ENCODE results near the gene DCBLD1. TPM values are rescaled to one million over a fixed set of nuclear protein-coding genes. Genes with fewer than 3 reads are reported as not detected.

Gene DCBLD1
- total RNA-seq, 2 experiments from 2014 or later = 1.3 to 1.4 TPM

DNA sequence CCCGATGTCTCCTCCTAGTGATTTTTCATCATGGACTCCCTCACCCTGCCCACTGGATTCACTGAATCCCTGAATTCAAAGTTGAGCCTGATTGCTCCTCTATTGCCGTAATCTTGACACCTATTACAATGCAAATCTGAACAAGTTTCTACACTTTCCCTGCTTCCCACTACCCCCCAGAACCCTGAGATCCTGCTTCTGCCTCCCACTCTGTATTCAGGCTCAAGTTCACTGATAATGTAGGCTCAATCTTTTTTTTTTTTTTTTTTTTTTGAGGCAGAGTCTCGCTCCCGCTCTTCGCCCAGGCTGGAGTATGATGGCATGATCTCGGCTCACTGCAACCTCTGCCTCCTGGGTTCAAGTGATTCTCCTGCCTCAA, 3.6 kb upstream of the DCBLD1 start:
- Histone ChIP-seq H3K27ac (ENCODE audit: low read depth in 1 of 2, low read length in 2 of 2) (no peak overlapping the region), H3K27me3 (ENCODE audit: control insufficient read depth in 1 of 2, insufficient read depth in 2 of 2, low read length in 2 of 2) (peaks cover 10 to 17% of the 10 kb centered on the region in 2 experiments), H3K36me3 (ENCODE audit: insufficient read depth, low read length) (no peaks in the 10 kb centered on the region), H3K9me3 (ENCODE audit: control insufficient read depth in 1 of 2, insufficient read depth in 1 of 2, low read length in 2 of 2) (no peaks in the 10 kb centered on the region), H3K4me1 (ENCODE audit: insufficient read depth, low read length) (peaks cover 23% of the 10 kb centered on the region), H3K4me3 (ENCODE audit: low read length) (no peak overlapping the region)
- TF ChIP-seq, protein P1, sequence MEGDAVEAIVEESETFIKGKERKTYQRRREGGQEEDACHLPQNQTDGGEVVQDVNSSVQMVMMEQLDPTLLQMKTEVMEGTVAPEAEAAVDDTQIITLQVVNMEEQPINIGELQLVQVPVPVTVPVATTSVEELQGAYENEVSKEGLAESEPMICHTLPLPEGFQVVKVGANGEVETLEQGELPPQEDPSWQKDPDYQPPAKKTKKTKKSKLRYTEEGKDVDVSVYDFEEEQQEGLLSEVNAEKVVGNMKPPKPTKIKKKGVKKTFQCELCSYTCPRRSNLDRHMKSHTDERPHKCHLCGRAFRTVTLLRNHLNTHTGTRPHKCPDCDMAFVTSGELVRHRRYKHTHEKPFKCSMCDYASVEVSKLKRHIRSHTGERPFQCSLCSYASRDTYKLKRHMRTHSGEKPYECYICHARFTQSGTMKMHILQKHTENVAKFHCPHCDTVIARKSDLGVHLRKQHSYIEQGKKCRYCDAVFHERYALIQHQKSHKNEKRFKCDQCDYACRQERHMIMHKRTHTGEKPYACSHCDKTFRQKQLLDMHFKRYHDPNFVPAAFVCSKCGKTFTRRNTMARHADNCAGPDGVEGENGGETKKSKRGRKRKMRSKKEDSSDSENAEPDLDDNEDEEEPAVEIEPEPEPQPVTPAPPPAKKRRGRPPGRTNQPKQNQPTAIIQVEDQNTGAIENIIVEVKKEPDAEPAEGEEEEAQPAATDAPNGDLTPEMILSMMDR (IDR thresholded peaks at IDR 0.05) = no peak
- H3K4me3 Mint-ChIP-seq = no peak overlapping the region
- H3K27ac Mint-ChIP-seq = no peak overlapping the region
- ATAC-seq (ENCODE audit: poor library complexity) = no peak
- intact Hi-C loops (cut with DNase I, micrococcal nuclease) = loop anchor here (1.0 to 2.0 kb wide), 2 partner anchors 77 to 78 kb away; no protein-coding TSS in a partner anchor
- DNase-seq = no peak
- POLR2A ChIA-PET = interaction anchor here (1.1 kb wide), 1 partner anchor 70 kb away, joined by 3 read pairs; no protein-coding TSS in a partner anchor
- CTCF ChIA-PET = interaction anchor here (0.7 to 1.2 kb wide), 4 partner anchors 43 to 126 kb away, joined by 3 to 6 read pairs (median 4); no protein-coding TSS in a partner anchor
- H3K36me3 Mint-ChIP-seq (ENCODE audit: low read depth) = no peaks in the 10 kb centered on the region
- no peaks in the 10 kb centered on the region for H3K9me3 Mint-ChIP-seq
- H3K27me3 Mint-ChIP-seq = peaks cover 70% of the 10 kb centered on the region
- peaks cover 19% of the 10 kb centered on the region for H3K4me1 Mint-ChIP-seq (ENCODE audit: low read depth)

DNA sequence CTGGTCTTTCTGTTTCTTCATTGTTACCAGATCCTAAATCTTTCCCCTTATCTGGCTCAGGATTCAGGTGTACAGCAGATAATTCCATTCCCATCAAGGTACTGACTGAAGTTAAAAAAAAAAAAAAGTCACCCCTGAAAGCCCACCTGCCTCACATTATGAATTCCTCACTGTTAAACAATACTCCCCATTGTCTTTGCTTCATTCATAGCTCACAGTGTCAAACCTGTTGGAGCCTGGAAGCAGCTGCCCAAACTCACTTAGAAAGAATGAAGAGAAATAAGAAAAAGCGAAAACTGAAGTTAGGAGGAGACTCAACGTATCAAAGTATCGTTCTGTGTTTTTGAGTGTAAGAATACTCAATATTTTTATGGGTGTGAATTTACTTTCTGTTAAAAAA, 1.8 kb upstream of the DCBLD1 start:
- ATAC-seq (ENCODE audit: poor library complexity) (no peak), DNase-seq (no peak)
- no peaks in the 10 kb centered on the region for H3K36me3 ChIP-seq (ENCODE audit: insufficient read depth, low read length)
- H3K4me3 ChIP-seq (ENCODE audit: low read length) = no peak overlapping the region
- TF ChIP-seq, protein P1 (IDR thresholded peaks at IDR 0.05) = no peak
- H3K9me3 Mint-ChIP-seq = no peaks in the 10 kb centered on the region
- ChIA-PET CTCF (interaction anchor here (1.9 kb wide), 1 partner anchor 31 kb away, joined by 4 read pairs; no protein-coding TSS in a partner anchor), POLR2A (interaction anchor here (0.6 to 0.7 kb wide), 2 partner anchors 43 to 70 kb away, joined by 3 read pairs; no protein-coding TSS in a partner anchor)
- no peak overlapping the region for H3K27ac ChIP-seq (ENCODE audit: low read depth in 1 of 2, low read length in 2 of 2)
- H3K27me3 ChIP-seq (ENCODE audit: control insufficient read depth in 1 of 2, insufficient read depth in 2 of 2, low read length in 2 of 2) = peaks cover 17 to 24% of the 10 kb centered on the region in 2 experiments
- no peak overlapping the region for H3K27ac Mint-ChIP-seq
- no peaks in the 10 kb centered on the region for H3K9me3 ChIP-seq (ENCODE audit: control insufficient read depth in 1 of 2, insufficient read depth in 1 of 2, low read length in 2 of 2)
- peaks cover 19% of the 10 kb centered on the region for H3K4me1 Mint-ChIP-seq (ENCODE audit: low read depth)
- H3K36me3 Mint-ChIP-seq (ENCODE audit: low read depth) = no peaks in the 10 kb centered on the region
- intact Hi-C loops (cut with DNase I, micrococcal nuclease) = loop anchor here in 1 of 2 experiments (5.0 kb wide), 1 partner anchor 67 kb away; no protein-coding TSS in a partner anchor
- H3K27me3 Mint-ChIP-seq = peaks cover 70% of the 10 kb centered on the region
- H3K4me1 ChIP-seq (ENCODE audit: insufficient read depth, low read length) = peaks cover 23% of the 10 kb centered on the region
- no peak overlapping the region for H3K4me3 Mint-ChIP-seq

DNA sequence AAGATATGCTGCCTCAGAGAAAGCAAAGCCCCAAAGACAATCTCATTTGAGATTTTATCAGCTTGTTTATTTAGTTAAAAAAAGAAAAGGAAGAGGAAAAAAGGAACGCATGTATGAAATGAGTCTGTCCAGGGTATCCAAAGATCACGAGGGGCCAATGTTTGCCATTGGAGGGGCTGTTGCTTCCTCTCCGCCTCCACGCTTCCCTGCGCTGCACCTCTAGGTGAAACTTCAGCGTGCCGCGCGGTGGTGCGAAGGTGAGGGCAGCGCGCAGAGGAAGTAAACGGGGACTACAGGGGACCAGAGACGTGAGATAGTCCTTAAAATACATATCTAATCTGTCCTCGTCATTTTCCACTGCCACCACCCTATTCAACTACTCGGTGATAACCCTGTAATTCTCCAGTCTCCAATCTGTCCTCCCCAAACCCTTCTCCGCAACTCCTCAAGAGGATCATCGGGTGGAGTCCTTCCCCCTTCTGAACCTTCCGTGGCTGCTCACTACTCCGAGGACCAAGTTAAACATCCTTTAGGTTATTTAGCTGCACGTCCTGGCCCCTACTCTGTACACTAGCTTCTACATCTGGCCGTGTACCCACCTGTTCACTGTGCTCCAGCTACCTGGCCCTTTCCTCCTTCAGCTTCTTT, 1.1 kb upstream of the DCBLD1 start:
- DNase-seq (peak in 6 of 14 experiments; percentile 12 to 52 (median 29)), ATAC-seq (ENCODE audit: poor library complexity) (no peak)
- TF ChIP-seq, protein P1 (IDR thresholded peaks at IDR 0.05) = no peak
- ChIA-PET CTCF (interaction anchor here (1.1 to 1.9 kb wide), 2 partner anchors 31 to 75 kb away, joined by 4 to 5 read pairs; no protein-coding TSS in a partner anchor), POLR2A (interaction anchor here (0.6 to 2.8 kb wide), 3 partner anchors 43 to 70 kb away, joined by 3 to 15 read pairs (median 3); no protein-coding TSS in a partner anchor)
- peaks cover 23% of the 10 kb centered on the region for H3K4me1 ChIP-seq (ENCODE audit: insufficient read depth, low read length)
- no peaks in the 10 kb centered on the region for H3K36me3 ChIP-seq (ENCODE audit: insufficient read depth, low read length)
- Mint-ChIP-seq H3K27me3 (peaks cover 76% of the 10 kb centered on the region), H3K36me3 (ENCODE audit: low read depth) (no peaks in the 10 kb centered on the region), H3K9me3 (no peaks in the 10 kb centered on the region), H3K4me1 (ENCODE audit: low read depth) (peaks cover 19% of the 10 kb centered on the region), H3K4me3 (peak overlapping the region; percentile 53), H3K27ac (no peak overlapping the region)
- intact Hi-C loops (cut with DNase I, micrococcal nuclease) = loop anchor here in 1 of 2 experiments (5.0 kb wide), 1 partner anchor 66 kb away; no protein-coding TSS in a partner anchor
- peak overlapping the region; percentile 55 for H3K4me3 ChIP-seq (ENCODE audit: low read length)
- H3K9me3 ChIP-seq (ENCODE audit: control insufficient read depth in 1 of 2, insufficient read depth in 1 of 2, low read length in 2 of 2) = no peaks in the 10 kb centered on the region
- H3K27me3 ChIP-seq (ENCODE audit: control insufficient read depth in 1 of 2, insufficient read depth in 2 of 2, low read length in 2 of 2) = peaks cover 17 to 27% of the 10 kb centered on the region in 2 experiments
- H3K27ac ChIP-seq (ENCODE audit: low read depth in 1 of 2, low read length in 2 of 2) = no peak overlapping the region
